Head of caudate nucleus (tissue), 42 donors: Measurements from ENCODE around the gene CDKN2AIP.

Source experiments
- DNase-seq, 42 donors: peaks; one replicate each; pipeline versions ENCODE4 v3.0.0 to v3.0.0-alpha.2; 2020 to 2021; ENCODE audit warnings: mixed read lengths in 7 of 42
- intact Hi-C: fragments of 100-400 bp; cut with DNase I; formaldehyde crosslinking; loops from one replicate; pipeline ENCODE4 v1.15.0; 2022

The CDKN2AIP gene

GRCh38 chr4:183444214-183445096 is at the start of gene CDKN2AIP:
Gene CDKN2AIP, plus strand, starts transcription at chr4:183444636. Its CDS starts 162 bp downstream, at chr4:183444798.
- intact Hi-C loops, result loop anchor here (2.0 kb wide), 1 partner anchor 60 kb away; the partner anchor contains the start of gene ING2
- DNase-seq, result peak; percentile 71 to 96 (median 91)

GRCh38 chr4:183395395-183395794 is 49.0 kb upstream of the CDKN2AIP start:
- no peak for DNase-seq
- intact Hi-C loops, result no loop called here

DNA sequence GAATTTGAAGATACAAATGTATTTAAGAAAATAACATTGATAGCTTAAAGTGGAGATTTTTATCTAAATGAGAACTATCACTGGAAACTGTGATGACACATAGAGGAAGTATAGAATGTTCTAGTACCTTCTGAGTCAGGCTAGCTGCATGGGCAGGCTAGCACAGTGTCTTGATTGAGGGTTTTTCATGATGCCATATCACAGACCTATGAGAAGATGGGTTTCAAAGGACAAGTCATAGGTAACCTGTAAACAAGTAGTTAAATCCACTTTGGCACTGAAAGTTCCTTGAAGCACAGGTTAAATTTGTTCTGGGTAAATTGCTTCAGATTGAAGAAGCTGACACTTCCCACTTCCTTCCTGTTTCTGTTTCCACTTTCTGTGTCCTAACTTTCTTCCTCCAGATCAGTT is 48.2 kb upstream of the CDKN2AIP start:
- no peak for DNase-seq
- intact Hi-C loops, result no loop called here

DNA sequence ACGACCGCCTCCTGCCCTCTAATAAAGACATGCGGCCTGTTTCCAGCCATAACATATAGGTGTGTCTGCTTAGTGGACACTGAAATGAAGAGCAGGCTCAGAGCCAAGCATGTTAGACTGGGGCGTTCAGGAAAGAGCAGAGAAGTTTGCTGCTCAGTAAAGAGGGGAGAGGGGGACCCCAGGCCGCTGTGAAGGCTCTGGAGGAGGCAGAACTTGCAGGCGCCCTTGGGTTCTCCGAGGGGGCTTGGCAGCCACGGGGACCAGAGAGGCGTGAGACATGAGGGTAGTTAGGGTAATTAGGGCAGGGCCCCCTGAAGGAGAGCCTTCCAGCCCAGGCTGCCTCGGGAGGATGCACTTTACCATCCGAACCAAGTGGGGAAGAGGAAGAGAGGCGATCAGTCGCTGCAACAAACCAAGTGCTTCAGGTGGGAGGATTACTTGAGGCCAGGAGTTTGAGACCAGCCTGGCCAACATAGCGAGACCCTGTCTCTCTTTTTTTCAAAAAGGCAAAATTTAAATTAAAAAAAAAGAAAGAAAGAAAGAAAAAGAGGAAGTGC is 46.6 kb upstream of the CDKN2AIP start:
- DNase-seq, result no peak
- intact Hi-C loops, result no loop called here

- intact Hi-C loops, result no loop called here
- DNase-seq, result peak; percentile 56 to 92 (median 78)
These were observed 45.9 kb upstream of the CDKN2AIP start for GRCh38 chr4:183398298-183399125.

DNA sequence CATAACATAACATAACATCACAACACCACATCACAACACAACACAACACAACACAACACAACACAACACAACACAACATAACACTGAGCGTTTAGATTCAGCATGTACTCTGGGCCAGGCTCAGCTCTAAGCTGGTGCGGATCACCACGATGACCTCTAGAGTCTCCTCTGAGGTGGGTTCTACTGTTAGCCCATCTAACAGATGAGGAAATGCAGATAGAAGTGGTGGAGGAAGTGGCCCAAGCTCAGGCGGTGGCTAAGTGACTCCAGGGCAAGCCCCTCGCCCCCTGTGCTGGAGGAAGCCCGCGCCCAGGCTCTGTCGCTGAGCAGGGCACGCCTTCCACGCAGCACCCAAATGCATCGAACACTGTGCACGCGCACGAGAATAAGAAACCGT is 45.3 kb upstream of the CDKN2AIP start:
- DNase-seq, result no peak
- intact Hi-C loops, result no loop called here

- DNase-seq, result no peak
- intact Hi-C loops, result loop anchor here (10.0 kb wide), 2 partner anchors 135 to 325 kb away; no protein-coding TSS in a partner anchor
These were observed 44.8 kb upstream of the CDKN2AIP start for GRCh38 chr4:183399616-183400015.

- intact Hi-C loops, result loop anchor here (10.0 kb wide), 2 partner anchors 135 to 325 kb away; no protein-coding TSS in a partner anchor
- no peak for DNase-seq
These were observed 44.4 kb upstream of the CDKN2AIP start for GRCh38 chr4:183400035-183400434.

DNA sequence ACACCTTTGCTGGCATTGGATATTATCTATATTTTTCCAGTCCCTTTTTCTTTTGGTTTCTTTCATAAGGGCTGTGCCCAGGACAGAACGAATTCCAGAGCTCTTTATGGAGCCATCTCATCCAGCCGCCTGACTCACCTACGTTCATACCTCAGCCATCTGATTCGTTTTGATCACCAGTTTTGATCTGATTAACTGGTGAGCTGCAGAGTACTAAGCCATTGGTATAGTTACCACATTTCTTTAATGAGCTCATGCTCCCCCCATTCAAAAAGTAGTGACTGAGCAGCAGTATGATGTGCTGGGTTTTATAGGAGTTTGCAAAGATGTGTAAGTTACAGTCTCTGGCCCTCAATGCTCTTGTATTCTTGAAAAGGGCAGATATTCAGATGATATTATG is 43.0 kb upstream of the CDKN2AIP start:
- intact Hi-C loops, result loop anchor here (10.0 kb wide), 2 partner anchors 137 to 327 kb away; no protein-coding TSS in a partner anchor
- DNase-seq, result no peak

- no peak for DNase-seq
- intact Hi-C loops, result loop anchor here (10.0 kb wide), 2 partner anchors 138 to 328 kb away; no protein-coding TSS in a partner anchor
These were observed 41.7 kb upstream of the CDKN2AIP start for GRCh38 chr4:183402771-183403170.

DNA sequence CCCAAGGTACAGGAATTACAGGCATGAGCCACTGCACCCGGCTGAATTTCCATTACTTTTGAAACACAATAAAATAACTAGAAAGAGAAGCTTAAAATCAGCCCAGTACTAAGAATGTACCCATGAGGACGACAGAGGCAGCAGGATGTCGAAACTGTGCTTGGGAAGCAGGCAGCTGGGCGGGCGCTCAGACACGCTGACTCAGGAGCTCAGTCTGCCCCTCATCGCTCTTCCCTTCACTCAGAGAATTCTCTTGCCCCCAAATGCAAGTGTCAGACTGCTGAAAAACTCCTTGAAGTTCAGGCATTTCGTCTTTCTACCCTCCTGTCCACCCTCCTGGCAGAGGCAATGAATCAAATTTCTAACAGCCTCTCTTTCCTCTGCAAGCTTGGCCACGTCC is 41.0 kb upstream of the CDKN2AIP start:
- intact Hi-C loops, result loop anchor here (10.0 kb wide), 2 partner anchors 139 to 329 kb away; no protein-coding TSS in a partner anchor

GRCh38 chr4:183403961-183404360 is 40.5 kb upstream of the CDKN2AIP start:
- intact Hi-C loops, result loop anchor here (10.0 kb wide), 2 partner anchors 139 to 329 kb away; no protein-coding TSS in a partner anchor
- DNase-seq, result no peak

More for the DNA sequence above, 41.0 kb upstream of the CDKN2AIP start:
- DNase-seq, result no peak

GRCh38 chr4:183405303-183405702 is 39.1 kb upstream of the CDKN2AIP start:
- DNase-seq, result no peak
- intact Hi-C loops, result loop anchor here (10.0 kb wide), 2 partner anchors 141 to 331 kb away; no protein-coding TSS in a partner anchor

DNA sequence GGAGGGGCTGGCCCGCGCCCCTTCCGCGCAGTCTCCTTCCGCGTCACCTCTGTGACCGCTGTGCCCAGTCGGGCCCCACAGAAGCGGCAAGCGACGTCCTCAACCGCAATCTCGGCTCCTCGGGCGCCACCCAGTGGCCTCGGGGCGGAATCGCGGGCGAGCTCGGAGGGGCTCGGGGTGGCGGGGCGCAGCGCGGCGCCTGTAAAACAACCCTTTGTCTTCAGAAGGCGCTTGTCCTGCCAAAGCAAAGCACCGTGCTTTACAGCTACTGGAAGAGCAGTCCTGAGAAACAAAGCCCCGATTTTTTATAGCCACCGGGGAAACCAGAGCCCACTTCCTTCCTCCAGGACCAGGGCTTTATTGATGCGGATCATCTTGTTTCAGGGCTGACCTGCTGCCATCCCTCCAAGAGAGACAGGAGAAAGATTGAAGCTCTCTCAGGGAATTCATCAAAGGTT is 37.3 kb upstream of the CDKN2AIP start:
- intact Hi-C loops, result loop anchor here (10.0 kb wide), 2 partner anchors 142 to 332 kb away; no protein-coding TSS in a partner anchor
- DNase-seq, result peak; percentile 78 to 97 (median 92)

GRCh38 chr4:183407635-183408464 is 36.6 kb upstream of the CDKN2AIP start:
- DNase-seq, result no peak
- intact Hi-C loops, result loop anchor here (10.0 kb wide), 2 partner anchors 143 to 333 kb away; no protein-coding TSS in a partner anchor

DNA sequence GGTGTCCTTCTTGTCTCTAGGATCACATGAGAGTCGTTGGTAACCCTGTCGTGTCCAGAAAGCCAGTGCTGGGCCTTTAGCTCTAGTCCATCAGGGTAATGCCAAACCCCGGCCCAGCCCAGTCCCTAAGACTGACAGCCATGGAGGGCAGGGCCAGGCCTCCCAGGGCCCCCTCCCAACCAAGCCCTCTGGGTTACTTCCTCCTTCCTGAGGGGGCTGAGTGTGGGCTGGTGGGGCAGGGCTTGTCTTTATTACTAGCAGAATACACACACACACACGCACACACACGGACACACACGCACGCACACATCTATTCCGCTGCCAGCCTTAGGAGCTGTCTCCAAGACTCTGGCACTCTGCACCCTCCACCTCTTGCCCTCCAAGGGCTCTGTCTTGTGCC is 35.6 kb upstream of the CDKN2AIP start:
- no peak for DNase-seq
- intact Hi-C loops, result loop anchor here (10.0 kb wide), 2 partner anchors 144 to 334 kb away; no protein-coding TSS in a partner anchor

DNA sequence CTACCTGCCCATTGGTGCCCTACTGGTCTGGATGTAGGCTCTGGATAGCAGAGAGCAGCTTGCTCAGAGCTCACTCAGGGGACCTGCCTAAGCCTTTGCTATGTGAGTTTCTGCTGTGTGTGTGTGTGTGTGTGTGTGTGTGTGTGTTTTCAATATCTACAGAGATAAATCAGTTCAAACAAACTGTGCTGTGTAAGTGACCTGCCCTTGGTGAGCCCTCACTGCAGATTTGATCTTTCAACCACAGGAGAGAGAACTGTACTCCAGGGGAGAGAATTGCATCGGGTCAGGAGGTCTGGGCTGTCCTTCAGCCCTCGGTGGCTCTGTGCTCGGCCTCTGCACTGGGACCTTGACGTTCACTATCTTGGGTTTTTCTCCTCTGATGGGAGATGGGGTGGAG is 35.0 kb upstream of the CDKN2AIP start:
- DNase-seq, result no peak
- intact Hi-C loops, result loop anchor here (10.0 kb wide), 2 partner anchors 145 to 335 kb away; no protein-coding TSS in a partner anchor

GRCh38 chr4:183409934-183410333 is 34.5 kb upstream of the CDKN2AIP start:
- peak in 1 of 42 donors; percentile 24 for DNase-seq
- intact Hi-C loops, result loop anchor here (10.0 kb wide), 2 partner anchors 145 to 335 kb away; no protein-coding TSS in a partner anchor
